Stimulated activated CD4-positive, alpha-beta T cell treated with anti-CD3 and anti-CD28 coated beads, Interleukin-12 subunit alpha, Interleukin-12 subunit beta, amount 100 ng/mL, for 48 hours (primary cell): ENCODE measurements around the gene KRTAP4-11.
"Not testable (repeated sequence)": the region's sequence is repeated elsewhere in the genome, so short reads cannot be mapped to it uniquely, and the experiment has no call there.

ENCODE experiments used
- DNase-seq, 3 donors: peaks; one replicate each; pipeline ENCODE4 v3.0.0-alpha.2; 2020; ENCODE audit warnings: low read depth in 2 of 3, low spot score in 1 of 3

Gene KRTAP4-11

GRCh38 chr17:41088760-41089352 lies 29.3 kb downstream of the KRTAP4-11 start:
- not testable (repeated sequence) for DNase-seq

GRCh38 chr17:41084100-41084856 lies 33.9 kb downstream of the KRTAP4-11 start, which contains the start of gene KRTAP4-7:
Gene KRTAP4-7 (plus strand): TSS chr17:41084150. CDS start chr17:41084207, 57 bp downstream.
- DNase-seq, result not testable (repeated sequence)

- not testable (repeated sequence) for DNase-seq
Observed at GRCh38 chr17:41083427-41083826, 34.7 kb downstream of the KRTAP4-11 start.

GRCh38 chr17:41082626-41083025 lies 35.5 kb downstream of the KRTAP4-11 start:
- DNase-seq, result no peak

- no peak for DNase-seq
Observed at GRCh38 chr17:41076788-41077187, 41.4 kb downstream of the KRTAP4-11 start.

GRCh38 chr17:41073676-41074075 lies 44.5 kb downstream of the KRTAP4-11 start:
- DNase-seq, result no peak

GRCh38 chr17:41071606-41072360 lies 46.4 kb downstream of the KRTAP4-11 start:
- no peak for DNase-seq

GRCh38 chr17:41069031-41069430 lies 49.1 kb downstream of the KRTAP4-11 start:
- DNase-seq, result no peak

GRCh38 chr17:41067281-41067680 lies 50.9 kb downstream of the KRTAP4-11 start:
- no peak for DNase-seq
